Measurements from ENCODE around the gene CCDC192. TPM values are rescaled to one million over a fixed set of nuclear protein-coding genes. Genes with fewer than 3 reads are reported as not detected.

CCDC192 gene
- polyA plus RNA-seq, 2 of the 4 experiments (the other 2 are of a cell fraction): not detected

GRCh38 chr5:127796211-127796610 is 93.0 kb downstream of the CCDC192 start:
- Histone ChIP-seq H3K4me1 (no peaks in the 10 kb centered on the region), H3K4me3 (no peak overlapping the region), H3K27ac (no peak overlapping the region), H3K4me2 (no peak overlapping the region), H3K9me3 (peaks cover 13% of the 10 kb centered on the region; the same call in 2 of the 3 replicates)
- ChIA-PET CTCF (interaction anchor here (0.9 kb wide), 1 partner anchor 18 kb away, joined by 3 read pairs; no protein-coding TSS in a partner anchor), POLR2A (no interaction called here)
- DNase-seq (ENCODE audit: low read depth in 1 of 2, low spot score in 1 of 2): no peak
- no peak for ATAC-seq
- FAIRE-seq: no peak
- TF ChIP-seq CBX2 (IDR thresholded peaks at IDR 0.05; ENCODE audit: borderline replicate concordance, low read depth) (no peak), ELK1 (IDR thresholded peaks at IDR 0.05; ENCODE audit: low read depth, low read length) (no peak), BHLHE40 (IDR thresholded peaks at IDR 0.05; ENCODE audit: low read depth, low read length) (no peak), ZFP36 (IDR thresholded peaks at IDR 0.05; ENCODE audit: borderline replicate concordance, partially characterized antibody) (no peak), RARB (CRISPR knock-in tag; IDR thresholded peaks at IDR 0.05) (no peak)

GRCh38 chr5:127799293-127799905 is 96.2 kb downstream of the CCDC192 start:
- FAIRE-seq: no peak
- H3K4me1 ChIP-seq: peaks cover 10% of the 10 kb centered on the region; the same call in 1 of the 3 replicates
- no peak overlapping the region for H3K4me2 ChIP-seq
- TF ChIP-seq EHMT2 (IDR thresholded peaks at IDR 0.05; ENCODE audit: low read depth): no peak
- TF ChIP-seq FOSL2 (IDR thresholded peaks at IDR 0.05): no peak
- no peak for TF ChIP-seq FOSL2 (CRISPR knock-in tag; IDR thresholded peaks at IDR 0.05)
- TF ChIP-seq ESRRA (IDR thresholded peaks at IDR 0.05; ENCODE audit: borderline replicate concordance, low read length): no peak
- TF ChIP-seq CHD4 (IDR thresholded peaks at IDR 0.05; ENCODE audit: borderline replicate concordance): no peak
- no peak for TF ChIP-seq MAX (IDR thresholded peaks at IDR 0.05)
- no peak for TF ChIP-seq ELK1 (IDR thresholded peaks at IDR 0.05; ENCODE audit: low read depth, low read length)
- TF ChIP-seq PBX3 (IDR thresholded peaks at IDR 0.05): no peak
- no peak for TF ChIP-seq CEBPB (IDR thresholded peaks at IDR 0.05)
- TF ChIP-seq NFE2L2 (conservative IDR thresholded peaks at IDR 0.05; ENCODE audit: low read length): no peak
- no peak for TF ChIP-seq HEYL (CRISPR knock-in tag; IDR thresholded peaks at IDR 0.05)
- TF ChIP-seq FOXS1 (CRISPR knock-in tag; IDR thresholded peaks at IDR 0.05): no peak
- TF ChIP-seq CBX8 (IDR thresholded peaks at IDR 0.05): no peak
- TF ChIP-seq KDM1A (IDR thresholded peaks at IDR 0.05; ENCODE audit: low read depth): no peak
- no peak for TF ChIP-seq HDAC2 (IDR thresholded peaks at IDR 0.05)
- no peak for TF ChIP-seq RFX5 (IDR thresholded peaks at IDR 0.05)
- TF ChIP-seq CBX2 (IDR thresholded peaks at IDR 0.05; ENCODE audit: borderline replicate concordance, low read depth): no peak
- no peak for DNase-seq (ENCODE audit: low read depth in 1 of 2, low spot score in 1 of 2)
- no peaks in the 10 kb centered on the region for H3K9me3 ChIP-seq
- no peak overlapping the region for H3K27ac ChIP-seq
- ChIA-PET CTCF (no interaction called here), POLR2A (no interaction called here)
- no peak overlapping the region for H3K4me3 ChIP-seq
- WGBS (ENCODE audit: missing lambda C conversion rate): 83% methylated on average over 2 of the region's 2 CpGs
- no peak for ATAC-seq
